Measurements from ENCODE around the gene MRPL36.

The MRPL36 gene

GRCh38 chr5:1767524-1768282 lies 31.9 kb downstream of the MRPL36 start:
- Histone ChIP-seq H3K4me1 (ENCODE audit: control insufficient read depth in 1 of 2, insufficient read depth in 2 of 2, low read length in 2 of 2) (no peaks in the 10 kb centered on the region), H3K4me3 (ENCODE audit: low read depth in 1 of 2, low read length in 2 of 2) (no peak overlapping the region), H3K36me3 (ENCODE audit: control insufficient read depth in 1 of 2, insufficient read depth in 2 of 2, low read length in 2 of 2) (no peaks in the 10 kb centered on the region), H3K27me3 (ENCODE audit: control insufficient read depth in 1 of 2, insufficient read depth in 2 of 2, low read length in 2 of 2) (peaks cover 3 to 11% of the 10 kb centered on the region in 2 donors), H3K27ac (ENCODE audit: low read depth, low read length) (no peak overlapping the region), H3K9ac (ENCODE audit: low read depth in 1 of 2, low read length in 2 of 2) (no peak overlapping the region), H3K9me3 (ENCODE audit: control insufficient read depth in 1 of 2, low read length in 2 of 2) (no peaks in the 10 kb centered on the region)

DNA sequence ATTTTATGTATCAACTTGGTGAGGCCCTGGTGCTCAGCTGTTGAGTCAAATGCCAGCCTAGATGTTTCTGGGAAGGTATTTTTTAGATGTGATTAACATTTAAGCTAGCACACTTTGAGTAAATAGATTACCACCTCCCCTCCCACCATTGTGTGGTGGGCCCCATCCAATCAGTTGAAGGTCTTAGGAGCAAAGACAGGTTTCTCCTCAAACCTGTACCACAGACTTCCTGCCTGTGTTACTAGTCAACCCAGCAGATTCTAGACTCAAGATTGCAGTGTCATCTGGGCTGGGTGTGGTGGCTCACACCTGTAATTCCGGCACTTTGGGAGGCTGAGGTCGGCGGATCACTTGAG lies 33.8 kb downstream of the MRPL36 start:
- Histone ChIP-seq H3K27ac (ENCODE audit: low read depth, low read length) (no peak overlapping the region), H3K4me1 (ENCODE audit: control insufficient read depth in 1 of 2, insufficient read depth in 2 of 2, low read length in 2 of 2) (no peaks in the 10 kb centered on the region), H3K9me3 (ENCODE audit: control insufficient read depth in 1 of 2, low read length in 2 of 2) (no peaks in the 10 kb centered on the region), H3K4me3 (ENCODE audit: low read depth in 1 of 2, low read length in 2 of 2) (no peak overlapping the region), H3K27me3 (ENCODE audit: control insufficient read depth in 1 of 2, insufficient read depth in 2 of 2, low read length in 2 of 2) (peaks cover 0 to 11% of the 10 kb centered on the region in 2 donors), H3K36me3 (ENCODE audit: control insufficient read depth in 1 of 2, insufficient read depth in 2 of 2, low read length in 2 of 2) (no peaks in the 10 kb centered on the region), H3K9ac (ENCODE audit: low read depth in 1 of 2, low read length in 2 of 2) (no peak overlapping the region)

- no peaks in the 10 kb centered on the region for H3K4me1 ChIP-seq (ENCODE audit: control insufficient read depth in 1 of 2, insufficient read depth in 2 of 2, low read length in 2 of 2)
- no peaks in the 10 kb centered on the region for H3K36me3 ChIP-seq (ENCODE audit: control insufficient read depth in 1 of 2, insufficient read depth in 2 of 2, low read length in 2 of 2)
- no peak overlapping the region for H3K9ac ChIP-seq (ENCODE audit: low read depth in 1 of 2, low read length in 2 of 2)
- H3K9me3 ChIP-seq (ENCODE audit: control insufficient read depth in 1 of 2, low read length in 2 of 2), result no peaks in the 10 kb centered on the region
- peaks cover 0 to 11% of the 10 kb centered on the region in 2 donors for H3K27me3 ChIP-seq (ENCODE audit: control insufficient read depth in 1 of 2, insufficient read depth in 2 of 2, low read length in 2 of 2)
- no peak overlapping the region for H3K4me3 ChIP-seq (ENCODE audit: low read depth in 1 of 2, low read length in 2 of 2)
- H3K27ac ChIP-seq (ENCODE audit: low read depth, low read length), result no peak overlapping the region
These were observed 34.3 kb downstream of the MRPL36 start for GRCh38 chr5:1765141-1765879.

DNA sequence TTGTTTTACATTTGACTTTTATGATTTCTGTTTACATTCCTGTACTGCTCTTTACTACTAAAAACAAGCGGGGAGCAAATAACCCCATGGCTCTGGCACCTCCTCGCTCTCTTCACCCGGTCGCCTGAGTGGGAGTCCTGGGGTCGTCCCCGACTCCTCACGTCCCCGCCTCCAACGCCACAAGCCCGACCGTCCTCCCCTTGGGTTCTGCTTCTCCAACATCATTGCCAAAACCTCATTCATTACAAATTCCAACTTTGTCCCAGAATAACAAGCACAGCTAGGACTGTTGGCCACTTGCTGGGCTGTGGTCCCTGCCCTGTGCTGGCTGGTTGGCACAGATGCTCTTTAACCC lies 35.1 kb downstream of the MRPL36 start:
- Histone ChIP-seq H3K4me3 (ENCODE audit: low read depth in 1 of 2, low read length in 2 of 2) (no peak overlapping the region), H3K27ac (ENCODE audit: low read depth, low read length) (no peak overlapping the region), H3K4me1 (ENCODE audit: control insufficient read depth in 1 of 2, insufficient read depth in 2 of 2, low read length in 2 of 2) (no peaks in the 10 kb centered on the region), H3K27me3 (ENCODE audit: control insufficient read depth in 1 of 2, insufficient read depth in 2 of 2, low read length in 2 of 2) (peaks cover 0 to 11% of the 10 kb centered on the region in 2 donors), H3K9ac (ENCODE audit: low read depth in 1 of 2, low read length in 2 of 2) (no peak overlapping the region), H3K9me3 (ENCODE audit: control insufficient read depth in 1 of 2, low read length in 2 of 2) (no peaks in the 10 kb centered on the region), H3K36me3 (ENCODE audit: control insufficient read depth in 1 of 2, insufficient read depth in 2 of 2, low read length in 2 of 2) (no peaks in the 10 kb centered on the region)

DNA sequence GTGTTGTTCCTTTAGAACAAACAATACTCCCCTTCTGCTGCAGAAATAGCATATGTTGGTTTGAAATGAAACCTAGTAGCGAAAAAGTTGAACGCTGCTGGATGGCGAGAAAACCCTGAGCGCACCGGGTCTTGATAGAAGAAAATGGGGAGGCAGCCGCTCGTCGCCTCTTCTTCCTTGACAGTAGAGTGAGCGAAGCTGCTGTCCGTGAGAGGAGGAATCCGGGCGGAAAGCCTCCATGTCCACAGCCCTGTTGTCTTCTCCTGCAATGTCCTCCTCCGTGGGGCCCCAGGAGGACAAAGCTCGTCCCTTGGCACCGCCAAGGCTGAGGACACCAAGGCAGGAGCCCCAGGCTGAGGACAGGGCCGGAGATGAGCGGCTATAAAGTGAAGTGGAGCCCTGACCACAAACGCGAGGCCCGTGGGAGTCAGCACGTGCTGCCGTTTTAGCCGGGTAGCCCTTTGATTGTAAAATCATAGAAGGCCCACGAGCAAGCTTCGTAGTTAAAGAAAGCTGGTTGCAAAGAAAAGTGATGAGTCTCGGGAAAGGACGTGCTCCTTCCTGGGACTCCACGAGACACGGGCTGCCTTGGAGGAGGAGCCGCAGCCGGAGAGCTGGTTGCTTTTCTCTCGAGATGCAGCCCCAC lies 35.6 kb downstream of the MRPL36 start:
- H3K4me1 ChIP-seq (ENCODE audit: control insufficient read depth in 1 of 2, insufficient read depth in 2 of 2, low read length in 2 of 2), result no peaks in the 10 kb centered on the region
- no peaks in the 10 kb centered on the region for H3K36me3 ChIP-seq (ENCODE audit: control insufficient read depth in 1 of 2, insufficient read depth in 2 of 2, low read length in 2 of 2)
- H3K27ac ChIP-seq (ENCODE audit: low read depth, low read length), result no peak overlapping the region
- H3K9me3 ChIP-seq (ENCODE audit: control insufficient read depth in 1 of 2, low read length in 2 of 2), result no peaks in the 10 kb centered on the region
- H3K9ac ChIP-seq (ENCODE audit: low read depth in 1 of 2, low read length in 2 of 2), result no peak overlapping the region
- H3K4me3 ChIP-seq (ENCODE audit: low read depth in 1 of 2, low read length in 2 of 2), result no peak overlapping the region
- peaks cover 0 to 11% of the 10 kb centered on the region in 2 donors for H3K27me3 ChIP-seq (ENCODE audit: control insufficient read depth in 1 of 2, insufficient read depth in 2 of 2, low read length in 2 of 2)

DNA sequence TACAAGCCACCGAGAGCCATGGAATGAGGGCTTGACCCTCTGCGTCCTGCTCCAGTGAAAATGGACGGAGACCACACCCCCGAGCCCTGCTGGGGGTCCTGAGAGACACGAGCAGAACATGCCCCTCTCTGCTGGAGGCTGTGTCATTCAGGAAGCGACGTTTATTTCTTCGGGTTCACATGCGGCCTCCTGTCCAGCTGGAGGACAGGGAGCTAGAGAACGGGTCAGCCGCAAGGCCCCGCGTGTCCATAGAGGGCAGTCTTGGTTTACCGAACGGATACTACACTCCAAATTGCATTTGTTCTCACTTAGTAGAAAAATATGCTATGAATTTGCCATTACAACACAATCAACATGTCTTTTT lies 36.1 kb downstream of the MRPL36 start:
- no peak overlapping the region for H3K9ac ChIP-seq (ENCODE audit: low read depth in 1 of 2, low read length in 2 of 2)
- H3K4me3 ChIP-seq (ENCODE audit: low read depth in 1 of 2, low read length in 2 of 2), result no peak overlapping the region
- no peaks in the 10 kb centered on the region for H3K4me1 ChIP-seq (ENCODE audit: control insufficient read depth in 1 of 2, insufficient read depth in 2 of 2, low read length in 2 of 2)
- H3K27ac ChIP-seq (ENCODE audit: low read depth, low read length), result no peak overlapping the region
- H3K27me3 ChIP-seq (ENCODE audit: control insufficient read depth in 1 of 2, insufficient read depth in 2 of 2, low read length in 2 of 2), result peaks cover 0 to 11% of the 10 kb centered on the region in 2 donors
- H3K9me3 ChIP-seq (ENCODE audit: control insufficient read depth in 1 of 2, low read length in 2 of 2), result no peaks in the 10 kb centered on the region
- H3K36me3 ChIP-seq (ENCODE audit: control insufficient read depth in 1 of 2, insufficient read depth in 2 of 2, low read length in 2 of 2), result no peaks in the 10 kb centered on the region

- Histone ChIP-seq H3K27ac (ENCODE audit: low read depth, low read length) (no peak overlapping the region), H3K4me1 (ENCODE audit: control insufficient read depth in 1 of 2, insufficient read depth in 2 of 2, low read length in 2 of 2) (no peaks in the 10 kb centered on the region)
These were observed 36.6 kb downstream of the MRPL36 start for GRCh38 chr5:1762883-1763547.

GRCh38 chr5:1762121-1762882 lies 37.3 kb downstream of the MRPL36 start:
- Histone ChIP-seq H3K27ac (ENCODE audit: low read depth, low read length) (no peak overlapping the region), H3K4me3 (ENCODE audit: low read depth in 1 of 2, low read length in 2 of 2) (no peak overlapping the region), H3K9me3 (ENCODE audit: control insufficient read depth in 1 of 2, low read length in 2 of 2) (no peaks in the 10 kb centered on the region), H3K4me1 (ENCODE audit: control insufficient read depth in 1 of 2, insufficient read depth in 2 of 2, low read length in 2 of 2) (no peaks in the 10 kb centered on the region), H3K36me3 (ENCODE audit: control insufficient read depth in 1 of 2, insufficient read depth in 2 of 2, low read length in 2 of 2) (no peaks in the 10 kb centered on the region), H3K27me3 (ENCODE audit: control insufficient read depth in 1 of 2, insufficient read depth in 2 of 2, low read length in 2 of 2) (peaks cover 0 to 11% of the 10 kb centered on the region in 2 donors), H3K9ac (ENCODE audit: low read depth in 1 of 2, low read length in 2 of 2) (no peak overlapping the region)

More at GRCh38 chr5:1762883-1763547, 36.6 kb downstream of the MRPL36 start:
- no peak overlapping the region for H3K9ac ChIP-seq (ENCODE audit: low read depth in 1 of 2, low read length in 2 of 2)
- H3K9me3 ChIP-seq (ENCODE audit: control insufficient read depth in 1 of 2, low read length in 2 of 2), result no peaks in the 10 kb centered on the region
- H3K36me3 ChIP-seq (ENCODE audit: control insufficient read depth in 1 of 2, insufficient read depth in 2 of 2, low read length in 2 of 2), result no peaks in the 10 kb centered on the region
- H3K27me3 ChIP-seq (ENCODE audit: control insufficient read depth in 1 of 2, insufficient read depth in 2 of 2, low read length in 2 of 2), result peaks cover 0 to 11% of the 10 kb centered on the region in 2 donors
- H3K4me3 ChIP-seq (ENCODE audit: low read depth in 1 of 2, low read length in 2 of 2), result no peak overlapping the region

GRCh38 chr5:1761453-1761755 lies 38.2 kb downstream of the MRPL36 start:
- H3K36me3 ChIP-seq (ENCODE audit: control insufficient read depth in 1 of 2, insufficient read depth in 2 of 2, low read length in 2 of 2), result no peaks in the 10 kb centered on the region
- no peak overlapping the region for H3K27ac ChIP-seq (ENCODE audit: low read depth, low read length)
- no peak overlapping the region for H3K4me3 ChIP-seq (ENCODE audit: low read depth in 1 of 2, low read length in 2 of 2)
- no peaks in the 10 kb centered on the region for H3K4me1 ChIP-seq (ENCODE audit: control insufficient read depth in 1 of 2, insufficient read depth in 2 of 2, low read length in 2 of 2)
- no peak overlapping the region for H3K9ac ChIP-seq (ENCODE audit: low read depth in 1 of 2, low read length in 2 of 2)
- peaks cover 0 to 9% of the 10 kb centered on the region in 2 donors for H3K27me3 ChIP-seq (ENCODE audit: control insufficient read depth in 1 of 2, insufficient read depth in 2 of 2, low read length in 2 of 2)
- no peaks in the 10 kb centered on the region for H3K9me3 ChIP-seq (ENCODE audit: control insufficient read depth in 1 of 2, low read length in 2 of 2)

Measured in duodenal mucosa (tissue), 2 donors.